Measurements from ENCODE around the gene PPFIA2.

PPFIA2 gene

DNA sequence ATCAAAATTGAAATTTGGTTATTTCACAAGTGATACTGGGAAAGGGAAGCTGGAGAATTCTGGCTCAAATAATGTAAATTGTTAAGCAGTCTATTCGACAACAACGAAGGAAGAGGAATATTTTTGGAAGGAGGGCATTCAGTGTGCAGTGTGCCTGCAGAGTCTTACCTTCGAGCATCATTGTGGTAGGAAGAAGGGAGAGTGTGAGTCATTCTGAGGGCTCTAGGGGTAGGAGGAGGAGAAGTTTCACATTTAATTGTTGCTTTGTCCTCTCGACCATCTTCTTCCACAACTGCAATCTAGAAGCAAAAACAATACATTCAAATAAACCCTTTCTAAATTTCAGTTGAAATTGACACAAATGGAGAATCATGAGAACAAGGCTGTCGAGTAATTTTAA, 418.2 kb downstream of the PPFIA2 start:
- H3K36me3 ChIP-seq: no peaks in the 10 kb centered on the region
- DNase-seq: no peak
- H3K9me3 ChIP-seq: no peaks in the 10 kb centered on the region
- no peak overlapping the region for H3K4me3 ChIP-seq (ENCODE audit: low read depth, low read length)
- no peaks in the 10 kb centered on the region for H3K4me1 ChIP-seq
- no peaks in the 10 kb centered on the region for H3K27me3 ChIP-seq
- TF ChIP-seq, protein P1, sequence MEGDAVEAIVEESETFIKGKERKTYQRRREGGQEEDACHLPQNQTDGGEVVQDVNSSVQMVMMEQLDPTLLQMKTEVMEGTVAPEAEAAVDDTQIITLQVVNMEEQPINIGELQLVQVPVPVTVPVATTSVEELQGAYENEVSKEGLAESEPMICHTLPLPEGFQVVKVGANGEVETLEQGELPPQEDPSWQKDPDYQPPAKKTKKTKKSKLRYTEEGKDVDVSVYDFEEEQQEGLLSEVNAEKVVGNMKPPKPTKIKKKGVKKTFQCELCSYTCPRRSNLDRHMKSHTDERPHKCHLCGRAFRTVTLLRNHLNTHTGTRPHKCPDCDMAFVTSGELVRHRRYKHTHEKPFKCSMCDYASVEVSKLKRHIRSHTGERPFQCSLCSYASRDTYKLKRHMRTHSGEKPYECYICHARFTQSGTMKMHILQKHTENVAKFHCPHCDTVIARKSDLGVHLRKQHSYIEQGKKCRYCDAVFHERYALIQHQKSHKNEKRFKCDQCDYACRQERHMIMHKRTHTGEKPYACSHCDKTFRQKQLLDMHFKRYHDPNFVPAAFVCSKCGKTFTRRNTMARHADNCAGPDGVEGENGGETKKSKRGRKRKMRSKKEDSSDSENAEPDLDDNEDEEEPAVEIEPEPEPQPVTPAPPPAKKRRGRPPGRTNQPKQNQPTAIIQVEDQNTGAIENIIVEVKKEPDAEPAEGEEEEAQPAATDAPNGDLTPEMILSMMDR (IDR thresholded peaks at IDR 0.05; ENCODE audit: low read depth, low read length): no peak

DNA sequence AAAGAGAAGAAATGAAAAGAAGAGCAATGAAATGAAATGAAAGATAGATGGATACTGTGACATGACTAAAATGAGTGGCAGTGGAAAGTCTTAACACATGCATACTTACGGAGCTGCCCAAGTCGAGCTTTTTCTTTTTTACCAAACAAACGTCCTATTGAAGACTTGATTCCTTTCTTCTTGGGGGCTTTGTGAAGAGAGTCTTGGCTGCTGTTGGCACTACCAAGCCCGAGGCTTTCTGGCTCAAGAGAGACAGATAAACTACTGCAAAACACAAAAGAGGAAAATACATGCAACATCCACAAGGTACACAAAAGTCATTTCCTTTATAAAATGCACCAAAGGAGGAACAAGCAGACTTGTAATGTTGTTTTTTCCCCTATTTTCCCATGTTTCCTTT, 420.1 kb downstream of the PPFIA2 start:
- no peaks in the 10 kb centered on the region for H3K4me1 ChIP-seq
- H3K4me3 ChIP-seq (ENCODE audit: low read depth, low read length): no peak overlapping the region
- no peaks in the 10 kb centered on the region for H3K36me3 ChIP-seq
- TF ChIP-seq, protein P1 (IDR thresholded peaks at IDR 0.05; ENCODE audit: low read depth, low read length): no peak
- no peak for DNase-seq
- no peaks in the 10 kb centered on the region for H3K9me3 ChIP-seq
- H3K27me3 ChIP-seq: no peaks in the 10 kb centered on the region

DNA sequence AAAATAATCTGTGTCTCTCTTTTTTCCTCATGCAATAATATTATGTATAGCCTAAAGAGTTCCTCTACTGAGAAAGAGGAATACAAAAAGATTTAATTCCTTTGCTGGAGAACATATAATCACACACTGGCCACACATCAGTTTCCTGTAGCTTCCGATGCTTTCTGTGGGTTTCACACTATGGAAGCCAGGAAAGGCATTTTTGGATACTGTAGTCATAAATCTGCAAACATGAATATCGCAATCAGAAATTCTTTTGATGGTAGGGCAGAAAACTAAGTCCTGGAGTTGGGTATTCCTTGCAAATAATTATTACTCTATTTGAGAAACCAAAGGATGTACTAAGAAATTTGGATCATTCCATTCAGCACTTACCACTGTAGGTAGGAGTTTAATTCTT, 421.3 kb downstream of the PPFIA2 start:
- Histone ChIP-seq H3K9me3 (no peaks in the 10 kb centered on the region), H3K36me3 (no peaks in the 10 kb centered on the region), H3K27me3 (no peaks in the 10 kb centered on the region), H3K4me1 (no peaks in the 10 kb centered on the region), H3K4me3 (ENCODE audit: low read depth, low read length) (no peak overlapping the region)
- DNase-seq: no peak
- TF ChIP-seq, protein P1 (IDR thresholded peaks at IDR 0.05; ENCODE audit: low read depth, low read length): no peak

DNA sequence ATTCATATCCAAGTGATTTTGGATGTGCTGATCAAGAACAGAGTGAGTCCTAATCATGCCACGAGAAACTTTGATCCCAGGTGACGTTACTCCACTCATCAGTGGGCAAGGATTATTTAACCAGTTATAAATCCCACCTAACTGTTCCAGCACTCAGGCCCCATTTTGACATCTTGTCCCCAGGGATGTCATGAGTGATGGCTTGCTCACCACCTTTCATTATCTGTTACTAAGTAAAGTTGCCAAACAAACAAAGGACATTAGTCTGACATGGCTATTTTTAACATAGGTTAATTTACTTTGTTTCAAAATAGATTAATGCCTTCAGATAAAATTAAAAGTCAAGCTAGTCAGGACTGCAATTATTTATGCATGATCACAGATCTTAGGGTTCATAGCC, 425.3 kb downstream of the PPFIA2 start:
- H3K36me3 ChIP-seq: no peaks in the 10 kb centered on the region

DNA sequence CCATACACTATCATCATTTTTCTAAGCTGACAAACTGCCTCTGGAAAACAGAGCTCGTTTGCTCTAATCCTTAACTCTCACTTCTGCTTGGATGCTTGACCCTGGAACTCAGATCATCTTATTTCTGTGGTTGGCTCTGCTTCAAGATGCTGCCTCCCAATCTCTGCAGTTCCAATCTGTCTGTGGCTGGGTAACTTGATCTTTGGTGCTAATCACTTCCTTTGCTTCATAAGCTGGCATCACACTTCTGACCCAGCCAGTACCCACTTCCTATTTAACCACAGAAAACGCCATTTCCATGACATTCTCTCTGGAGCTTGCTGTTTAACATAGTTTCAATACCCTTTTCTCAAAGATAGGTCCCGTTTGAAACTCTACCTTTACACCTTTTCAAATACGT, 427.1 kb downstream of the PPFIA2 start:
- no peak for DNase-seq
- no peaks in the 10 kb centered on the region for H3K9me3 ChIP-seq
- H3K4me3 ChIP-seq (ENCODE audit: low read depth, low read length): no peak overlapping the region
- no peaks in the 10 kb centered on the region for H3K36me3 ChIP-seq
- TF ChIP-seq, protein P1 (IDR thresholded peaks at IDR 0.05; ENCODE audit: low read depth, low read length): no peak
- H3K27me3 ChIP-seq: no peaks in the 10 kb centered on the region
- no peaks in the 10 kb centered on the region for H3K4me1 ChIP-seq

More for the DNA sequence above, 425.3 kb downstream of the PPFIA2 start:
- H3K27me3 ChIP-seq: no peaks in the 10 kb centered on the region
- no peak overlapping the region for H3K4me3 ChIP-seq (ENCODE audit: low read depth, low read length)
- H3K4me1 ChIP-seq: no peaks in the 10 kb centered on the region
- DNase-seq: no peak
- TF ChIP-seq, protein P1 (IDR thresholded peaks at IDR 0.05; ENCODE audit: low read depth, low read length): no peak
- no peaks in the 10 kb centered on the region for H3K9me3 ChIP-seq

DNA sequence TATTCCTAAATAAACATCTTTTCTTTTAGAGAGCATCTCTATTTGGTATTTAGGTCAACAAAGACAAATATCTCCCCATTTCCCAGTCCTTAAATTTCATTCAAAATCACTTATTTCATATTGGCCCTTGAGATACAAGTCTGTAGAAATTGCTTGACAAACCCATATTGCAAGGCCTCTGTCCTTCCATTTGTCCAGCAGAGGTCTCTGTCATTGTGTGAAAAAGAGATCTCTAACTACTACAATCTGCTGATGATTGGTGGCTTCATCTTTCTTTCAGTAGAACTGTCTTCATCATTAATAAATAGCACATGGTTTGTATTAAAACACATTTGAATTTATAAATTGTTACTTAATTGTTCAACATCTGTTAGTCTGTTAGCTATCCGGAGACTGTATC, 428.7 kb downstream of the PPFIA2 start:
- Histone ChIP-seq H3K4me1 (no peaks in the 10 kb centered on the region), H3K9me3 (no peaks in the 10 kb centered on the region), H3K4me3 (ENCODE audit: low read depth, low read length) (no peak overlapping the region), H3K36me3 (no peaks in the 10 kb centered on the region), H3K27me3 (no peaks in the 10 kb centered on the region)
- DNase-seq: no peak
- TF ChIP-seq, protein P1 (IDR thresholded peaks at IDR 0.05; ENCODE audit: low read depth, low read length): no peak
